SK-N-SH (cell line): ENCODE data around the gene KLK2. TPM values are rescaled to one million over a fixed set of nuclear protein-coding genes. Genes with fewer than 3 reads are reported as not detected.

Experiments used
- CTCF ChIA-PET: fragments of 300-600, 350-600 bp; formaldehyde crosslinking; extraction: SDS; loops from one replicate; lab custom pipeline; 2021; lab: Yijun Ruan, JAX
- POLR2A ChIA-PET: fragments of 350-600 bp; sonication (Branson Sonifier 250); formaldehyde crosslinking; extraction: SDS; loops from one replicate; lab custom pipeline; 2020; ENCODE audit warnings: antibody characterized with exemption, inconsistent platforms; lab: Yijun Ruan, JAX
- DNase-seq: peaks from one replicate; pipeline ENCODE4 v3.0.0; 2012
- H2AFZ ChIP-seq: fragments of 200-600 bp; sonication (generic); 2 replicates; pipeline ENCODE4 v1.8.1; 2016; ENCODE audit warnings: antibody characterized with exemption, mild to moderate bottlenecking, low read depth
- H3F3A ChIP-seq: fragments of 200-600 bp; sonication (generic); replicated peaks from 2 replicates; pipeline ENCODE3; 2016; ENCODE audit warnings: antibody characterized with exemption, mild to moderate bottlenecking; ENCODE audit not compliant: insufficient read depth
- H3K27ac ChIP-seq, 2 experiments: fragments of 200-500 bp in 1 of 2; fragments of 200-600 bp in 1 of 2; sonication (Bioruptor generic) in 1 of 2; sonication (generic), shearing (Covaris generic) in 1 of 2; 2 replicates each; pipeline versions ENCODE4 v1.5.1 to v1.6.1; 2014 to 2016; ENCODE audit warnings: low read depth in 2 of 2, inconsistent platforms in 1 of 2, low read length in 1 of 2, mild to moderate bottlenecking in 1 of 2, mixed read lengths in 1 of 2
- H3K27me3 ChIP-seq: fragments of 200-600 bp; sonication (generic), shearing (Covaris generic); 2 replicates; pipeline ENCODE4 v1.6.1; 2016; ENCODE audit warnings: mixed run types; ENCODE audit not compliant: insufficient read depth
- H3K36me3 ChIP-seq, 2 experiments: fragments of 200-500 bp in 1 of 2; fragments of 200-600 bp in 1 of 2; sonication (Bioruptor generic) in 1 of 2; sonication (generic) in 1 of 2; replicated peaks in 1 of 2; 2 replicates each; pipeline versions ENCODE3 to v1.5.1; 2014 to 2016; ENCODE audit warnings: low read length in 1 of 2, mild to moderate bottlenecking in 1 of 2; ENCODE audit not compliant: insufficient read depth in 2 of 2, control insufficient read depth in 1 of 2
- H3K4me1 ChIP-seq, 2 experiments: fragments of 200-500 bp in 1 of 2; fragments of 200-600 bp in 1 of 2; sonication (Bioruptor generic) in 1 of 2; sonication (generic), shearing (Covaris generic) in 1 of 2; 2 replicates each; pipeline versions ENCODE4 v1.5.1 to v1.6.1; 2014 to 2016; ENCODE audit warnings: low read depth in 1 of 2, low read length in 1 of 2, mixed run types in 1 of 2; ENCODE audit not compliant: insufficient read depth in 2 of 2, control insufficient read depth in 1 of 2
- H3K4me2 ChIP-seq: fragments of 200-600 bp; sonication (generic), shearing (Covaris generic); 2 replicates; pipeline ENCODE4 v1.6.1; 2017; ENCODE audit warnings: mixed run types
- H3K4me3 ChIP-seq, 2 experiments: fragments of 200-500 bp in 1 of 2; fragments of 200-600 bp in 1 of 2; sonication (Bioruptor generic) in 1 of 2; sonication (generic), shearing (Covaris generic) in 1 of 2; 2 replicates each; pipeline versions ENCODE4 v1.5.1 to v1.8.1; 2014 to 2016; ENCODE audit warnings: low read depth in 2 of 2, inconsistent platforms in 1 of 2, low read length in 1 of 2, mild to moderate bottlenecking in 1 of 2, mixed read lengths in 1 of 2, moderate library complexity in 1 of 2
- H3K79me2 ChIP-seq: fragments of 200-600 bp; sonication (generic); 2 replicates; pipeline ENCODE4 v1.8.1; 2017; ENCODE audit warnings: mild to moderate bottlenecking; ENCODE audit not compliant: insufficient read depth
- H3K9ac ChIP-seq: fragments of 200-600 bp; sonication (generic); 2 replicates; pipeline ENCODE4 v1.6.1; 2017; ENCODE audit warnings: mixed run types
- H3K9me2 ChIP-seq: fragments of 200-600 bp; sonication (generic); 2 replicates; pipeline ENCODE4 v1.6.1; 2017; ENCODE audit warnings: mixed run types
- H3K9me3 ChIP-seq: fragments of 200-600 bp; sonication (generic); 2 replicates; pipeline ENCODE4 v1.6.1; 2017; ENCODE audit warnings: mixed run types, mild to moderate bottlenecking, moderate library complexity
- H4K20me1 ChIP-seq: fragments of 200-600 bp; sonication (generic); 2 replicates; pipeline ENCODE4 v1.6.1; 2017; ENCODE audit warnings: mild to moderate bottlenecking, mixed run types; ENCODE audit not compliant: insufficient read depth
- CHD2 ChIP-seq: fragments of 150-350 bp; IDR thresholded peaks from 2 replicates; pipeline ENCODE4 v1.6.1; 2018; ENCODE audit warnings: low read length; ENCODE audit not compliant: partially characterized antibody
- EZH2phosphoT487 ChIP-seq: fragments of 200-600 bp; sonication (generic); IDR thresholded peaks from 2 replicates; pipeline ENCODE4 v1.6.1; 2017; ENCODE audit warnings: low read depth, mixed run types, mild to moderate bottlenecking, antibody characterized with exemption, moderate library complexity, borderline replicate concordance
- FOXJ3 ChIP-seq: sonication (generic); formaldehyde crosslinking; IDR thresholded peaks from 2 replicates; pipeline ENCODE4 v1.5.1; 2020; ENCODE audit warnings: mild to moderate bottlenecking, missing genetic modification reagents
- MXI1 ChIP-seq: IDR thresholded peaks from 2 replicates; pipeline ENCODE4 v1.6.1; 2012; ENCODE audit warnings: mild to moderate bottlenecking, low read depth, low read length, improper control_type of control experiment
- NRF1 ChIP-seq: IDR thresholded peaks from 2 replicates; pipeline ENCODE4 v1.6.1; 2012; ENCODE audit warnings: low read depth, mild to moderate bottlenecking, low read length
- POLR2AphosphoS5 ChIP-seq: IDR thresholded peaks from 2 replicates; pipeline ENCODE4 v1.6.1; 2012; ENCODE audit warnings: low read depth, low read length
- WGBS: methylation state at CpG from one replicate; pipeline ENCODE4 v1.1.6; 2017; ENCODE audit warnings: low lambda C conversion rate; 5-methylcytosine and 5-hydroxymethylcytosine counted together
- polyA plus RNA-seq, 3 experiments: library from polyadenylated mRNA; depleted of rRNA; stranded (reverse); fragments of >200 nt; gene quantifications; 2 replicates each; pipeline ENCODE4 v1.2.3, GENCODE V29; 2012
- TF ChIP-seq, protein P1 (sequence below): fragments of 150-350 bp; IDR thresholded peaks from 2 replicates; pipeline ENCODE4 v1.6.1; 2016; ENCODE audit warnings: mild to moderate bottlenecking, low read depth, low read length
- TF ChIP-seq, protein P2 (sequence below): IDR thresholded peaks from 2 replicates; pipeline ENCODE4; 2012
- TF ChIP-seq, protein P3 (sequence below): IDR thresholded peaks from 2 replicates; pipeline ENCODE4 v1.4.0; 2012; ENCODE audit warnings: low read depth

KLK2 gene
- polyA plus RNA-seq, 1 of the 3 experiments (the other 2 are of a cell fraction), result 0.15 TPM

DNA sequence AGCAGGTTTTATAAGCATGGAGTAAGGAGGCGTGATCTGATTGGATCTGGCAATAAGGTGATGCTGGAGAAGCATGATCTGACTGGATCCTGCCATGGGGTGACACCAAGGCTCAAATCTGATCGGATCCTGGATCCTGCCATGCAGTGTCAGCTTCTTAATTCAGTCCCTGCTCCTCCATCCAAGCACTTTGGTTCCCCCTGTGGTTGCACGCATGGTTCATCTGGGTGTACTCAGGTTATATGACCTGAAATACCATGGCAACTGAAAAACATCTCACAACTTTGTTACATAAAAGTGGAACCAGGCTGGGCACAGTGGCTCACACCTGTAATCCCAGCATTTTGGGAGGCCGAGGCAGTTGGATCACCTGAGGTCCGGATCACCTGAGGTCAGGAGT is 55.6 kb downstream of the KLK2 start:
- ChIA-PET CTCF (interaction anchor here (0.5 to 1.8 kb wide), 4 partner anchors 88 to 624 kb away, joined by 3 to 9 read pairs (median 3); no protein-coding TSS in a partner anchor), POLR2A (no interaction called here)
- H3K4me3 ChIP-seq, result no peak overlapping the region
- peaks cover 49% of the 10 kb centered on the region; the same call in 1 of the 2 replicates for H3K27me3 ChIP-seq
- H3K9ac ChIP-seq, result no peak overlapping the region
- no peaks in the 10 kb centered on the region for H3K9me2 ChIP-seq
- H3K79me2 ChIP-seq, result no peaks in the 10 kb centered on the region
- no peaks in the 10 kb centered on the region for H4K20me1 ChIP-seq
- no peaks in the 10 kb centered on the region for H3K36me3 ChIP-seq
- TF ChIP-seq NRF1 (no peak), CHD2 (no peak), POLR2AphosphoS5 (no peak), MXI1 (no peak), EZH2phosphoT487 (no peak), FOXJ3 (CRISPR knock-in tag) (no peak)
- TF ChIP-seq, protein P1, sequence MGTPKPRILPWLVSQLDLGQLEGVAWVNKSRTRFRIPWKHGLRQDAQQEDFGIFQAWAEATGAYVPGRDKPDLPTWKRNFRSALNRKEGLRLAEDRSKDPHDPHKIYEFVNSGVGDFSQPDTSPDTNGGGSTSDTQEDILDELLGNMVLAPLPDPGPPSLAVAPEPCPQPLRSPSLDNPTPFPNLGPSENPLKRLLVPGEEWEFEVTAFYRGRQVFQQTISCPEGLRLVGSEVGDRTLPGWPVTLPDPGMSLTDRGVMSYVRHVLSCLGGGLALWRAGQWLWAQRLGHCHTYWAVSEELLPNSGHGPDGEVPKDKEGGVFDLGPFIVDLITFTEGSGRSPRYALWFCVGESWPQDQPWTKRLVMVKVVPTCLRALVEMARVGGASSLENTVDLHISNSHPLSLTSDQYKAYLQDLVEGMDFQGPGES, result no peak
- TF ChIP-seq, protein P2, sequence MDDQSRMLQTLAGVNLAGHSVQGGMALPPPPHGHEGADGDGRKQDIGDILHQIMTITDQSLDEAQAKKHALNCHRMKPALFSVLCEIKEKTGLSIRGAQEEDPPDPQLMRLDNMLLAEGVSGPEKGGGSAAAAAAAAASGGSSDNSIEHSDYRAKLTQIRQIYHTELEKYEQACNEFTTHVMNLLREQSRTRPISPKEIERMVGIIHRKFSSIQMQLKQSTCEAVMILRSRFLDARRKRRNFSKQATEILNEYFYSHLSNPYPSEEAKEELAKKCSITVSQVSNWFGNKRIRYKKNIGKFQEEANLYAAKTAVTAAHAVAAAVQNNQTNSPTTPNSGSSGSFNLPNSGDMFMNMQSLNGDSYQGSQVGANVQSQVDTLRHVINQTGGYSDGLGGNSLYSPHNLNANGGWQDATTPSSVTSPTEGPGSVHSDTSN, result no peak
- TF ChIP-seq, protein P3, sequence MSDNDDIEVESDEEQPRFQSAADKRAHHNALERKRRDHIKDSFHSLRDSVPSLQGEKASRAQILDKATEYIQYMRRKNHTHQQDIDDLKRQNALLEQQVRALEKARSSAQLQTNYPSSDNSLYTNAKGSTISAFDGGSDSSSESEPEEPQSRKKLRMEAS, result no peak
- no peak for DNase-seq
- WGBS, result 14% methylated on average over 5 of the region's 5 CpGs
- no peak overlapping the region for H3K4me2 ChIP-seq
- no peaks in the 10 kb centered on the region for H3F3A ChIP-seq
- no peaks in the 10 kb centered on the region for H3K9me3 ChIP-seq
- H3K4me1 ChIP-seq, result no peaks in the 10 kb centered on the region
- H3K27ac ChIP-seq, result no peak overlapping the region
- H2AFZ ChIP-seq, result no peak overlapping the region

Other genes starting within 250 kb of the KLK2 start
- 0.52 and 0.94 TPM in 2 replicates for gene SYT3, start 233.6 kb upstream of the KLK2 start, polyA plus RNA-seq (2012; rRNA removed)
- 3.4 and 5.7 TPM in 2 replicates for gene C19orf81, start 224.0 kb upstream of the KLK2 start, polyA plus RNA-seq (2012; rRNA removed)
- 0.28 and 0.31 TPM in 2 replicates for gene SHANK1, start 153.6 kb upstream of the KLK2 start, polyA plus RNA-seq (2012; rRNA removed)
- gene CLEC11A, start 150.1 kb upstream of the KLK2 start, polyA plus RNA-seq (2012; rRNA removed), result 4.4 and 5.1 TPM in 2 replicates
- not detected in 2 replicates for gene GPR32, start 103.0 kb upstream of the KLK2 start, polyA plus RNA-seq (2012; rRNA removed)
- not detected in 2 replicates for gene ACP4, start 83.0 kb upstream of the KLK2 start, polyA plus RNA-seq (2012; rRNA removed)
- gene KLK1, start 49.7 kb upstream of the KLK2 start, polyA plus RNA-seq (2012; rRNA removed), result not detected in 2 replicates
- gene KLK15, start 39.9 kb upstream of the KLK2 start, polyA plus RNA-seq (2012; rRNA removed), result not detected in 2 replicates
- gene KLK3, start 18.5 kb upstream of the KLK2 start, polyA plus RNA-seq (2012; rRNA removed), result not detected in 2 replicates
- gene KLK4, start 38.0 kb downstream of the KLK2 start, polyA plus RNA-seq (2012; rRNA removed), result not detected in 2 replicates
- not detected in 2 replicates for gene KLK5, start 79.6 kb downstream of the KLK2 start, polyA plus RNA-seq (2012; rRNA removed)
- gene KLK6, start 96.2 kb downstream of the KLK2 start, polyA plus RNA-seq (2012; rRNA removed), result not detected in 2 replicates
- not detected in 2 replicates for gene KLK7, start 110.5 kb downstream of the KLK2 start, polyA plus RNA-seq (2012; rRNA removed)
- not detected in 2 replicates for gene KLK8, start 128.2 kb downstream of the KLK2 start, polyA plus RNA-seq (2012; rRNA removed)
- gene KLK10, start 146.3 kb downstream of the KLK2 start, polyA plus RNA-seq (2012; rRNA removed), result not detected in 2 replicates
- not detected in 2 replicates for gene KLK11, start 153.2 kb downstream of the KLK2 start, polyA plus RNA-seq (2012; rRNA removed)
- not detected in 2 replicates for gene KLK12, start 161.6 kb downstream of the KLK2 start, polyA plus RNA-seq (2012; rRNA removed)
- gene KLK13, start 191.7 kb downstream of the KLK2 start, polyA plus RNA-seq (2012; rRNA removed), result not detected in 2 replicates
- 0.19 and 0.26 TPM in 2 replicates for gene KLK14, start 209.4 kb downstream of the KLK2 start, polyA plus RNA-seq (2012; rRNA removed)
- gene CTU1, start 235.0 kb downstream of the KLK2 start, polyA plus RNA-seq (2012; rRNA removed), result 7.2 and 8.8 TPM in 2 replicates